Transverse colon (tissue), 4 donors: Measurements from ENCODE around the gene TGM6. TPM values are rescaled to one million over a fixed set of nuclear protein-coding genes. Genes with fewer than 3 reads are reported as not detected.

Experiments used
- DNase-seq: peaks from one replicate; pipeline ENCODE4 v3.0.0-alpha.2; 2019
- H3K27ac ChIP-seq, 4 donors: fragments of 200-600 bp; sonication (generic); 2 replicates each; pipeline ENCODE4 v1.5.1; 2016 to 2018; ENCODE audit warnings: inconsistent platforms in 4 of 4
- H3K27me3 ChIP-seq: fragments of 200-600 bp; sonication (generic); 2 replicates; pipeline ENCODE4 v1.5.1; 2017; ENCODE audit warnings: inconsistent platforms
- H3K36me3 ChIP-seq, 4 donors: fragments of 200-600 bp; sonication (generic); 2 replicates each; pipeline ENCODE4 v1.5.1; 2017 to 2019; ENCODE audit warnings: inconsistent platforms in 4 of 4
- H3K4me1 ChIP-seq, 4 donors: fragments of 200-600 bp; sonication (generic); 2 replicates each; pipeline ENCODE4 v1.5.1; 2017 to 2020; ENCODE audit warnings: inconsistent platforms in 4 of 4
- H3K4me3 ChIP-seq, 4 donors: fragments of 200-600 bp; sonication (generic); 1 replicate in 1 of 4; 2 replicates in 3 of 4; pipeline versions ENCODE4 v1.5.1 to v1.6.1; 2017 to 2019; ENCODE audit warnings: inconsistent platforms in 4 of 4
- H3K9me3 ChIP-seq, 2 donors: fragments of 200-600 bp; sonication (generic); 2 replicates each; pipeline ENCODE4 v1.5.1; 2017 to 2019; ENCODE audit warnings: inconsistent platforms in 2 of 2
- EP300 ChIP-seq: sonication (generic); formaldehyde crosslinking; IDR thresholded peaks from one replicate; pipeline ENCODE4 v1.6.1; 2017; ENCODE audit warnings: antibody characterized with exemption, low read depth
- POLR2A ChIP-seq: fragments of 450-650 bp; IDR thresholded peaks from one replicate; pipeline ENCODE4 v1.6.1; 2016; ENCODE audit warnings: antibody characterized with exemption, mild to moderate bottlenecking, moderate library complexity
- POLR2AphosphoS5 ChIP-seq, 3 donors: sonication (generic); formaldehyde crosslinking; IDR thresholded peaks; one replicate each; pipeline ENCODE4 v1.6.1; 2016; ENCODE audit warnings: antibody characterized with exemption in 3 of 3
- WGBS, 2 donors: methylation state at CpG; one replicate each; pipeline ENCODE4 v1.1.5; 2018; ENCODE audit warnings: low coverage in 1 of 2; 5-methylcytosine and 5-hydroxymethylcytosine counted together
- in situ Hi-C, 4 donors: fragments of 200-750 bp; cut with MboI; loops; one replicate each; pipeline versions ENCODE4 v1.15.0 to v1.15.1; 2017; ENCODE audit warnings: low sequenced_read_pairs in 3 of 4, low pct_ligation_motif_present in 1 of 4, low pct_unique_long_range_greater_than_20kb in 1 of 4
- intact Hi-C: fragments of 100-400 bp; cut with DNase I; formaldehyde crosslinking; loops from one replicate; pipeline ENCODE4 v1.15.1; 2023; ENCODE audit warnings: low total_unique reads
- total RNA-seq, 4 donors: library from RNA; depleted of rRNA; stranded (reverse); fragments of >200 nt; gene quantifications; one replicate each; pipeline ENCODE4 v1.1.0, GENCODE V29; 2016
- TF ChIP-seq, protein P1 (sequence below), 5 experiments: fragments of 200-600 bp in 3 of 5; fragments of 450-650 bp in 2 of 5; sonication (generic) in 3 of 5; IDR thresholded peaks; 1 replicate in 2 of 5; 2 replicates in 3 of 5; pipeline ENCODE4 v1.5.1; 2016 to 2017; ENCODE audit warnings: antibody characterized with exemption in 5 of 5, inconsistent platforms in 3 of 5, mild to moderate bottlenecking in 2 of 5, moderate library complexity in 1 of 5

Gene TGM6
- total RNA-seq, 4 donors from 2014 or later, result 0.14 TPM; not detected in 3

DNA sequence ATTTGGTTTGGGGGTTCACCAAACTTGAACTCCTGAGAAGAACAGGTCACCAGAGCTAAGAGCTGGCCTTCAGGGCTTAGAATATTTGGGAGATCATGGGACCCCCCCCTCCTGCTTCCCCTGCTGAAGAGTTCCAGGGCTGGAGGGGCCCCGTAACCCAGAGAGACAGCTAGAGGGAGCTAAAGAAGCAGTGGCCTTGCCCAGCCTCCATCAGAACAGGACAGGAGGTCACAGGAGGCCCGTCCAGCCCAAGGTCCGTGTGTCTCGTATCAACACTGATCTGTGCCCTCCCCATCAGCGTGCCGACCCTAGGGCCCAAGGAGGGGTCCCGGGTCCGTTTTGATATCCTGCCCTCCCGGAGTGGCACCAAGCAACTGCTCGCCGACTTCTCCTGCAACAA, 40.6 kb upstream of the TGM6 start:
- Histone ChIP-seq H3K27ac (no peak overlapping the region), H3K27me3 (no peaks in the 10 kb centered on the region), H3K9me3 (no peaks in the 10 kb centered on the region), H3K36me3 (no peaks in the 10 kb centered on the region), H3K4me3 (no peak overlapping the region), H3K4me1 (no peaks in the 10 kb centered on the region)
- intact Hi-C loops (no loop called here), in situ Hi-C loops (no loop called here)
- 92% methylated on average over 11 of the region's 11 CpGs; no CpG with 5 or more reads in 1 of the 2 donors for WGBS, 2 donors
- TF ChIP-seq, protein P1, sequence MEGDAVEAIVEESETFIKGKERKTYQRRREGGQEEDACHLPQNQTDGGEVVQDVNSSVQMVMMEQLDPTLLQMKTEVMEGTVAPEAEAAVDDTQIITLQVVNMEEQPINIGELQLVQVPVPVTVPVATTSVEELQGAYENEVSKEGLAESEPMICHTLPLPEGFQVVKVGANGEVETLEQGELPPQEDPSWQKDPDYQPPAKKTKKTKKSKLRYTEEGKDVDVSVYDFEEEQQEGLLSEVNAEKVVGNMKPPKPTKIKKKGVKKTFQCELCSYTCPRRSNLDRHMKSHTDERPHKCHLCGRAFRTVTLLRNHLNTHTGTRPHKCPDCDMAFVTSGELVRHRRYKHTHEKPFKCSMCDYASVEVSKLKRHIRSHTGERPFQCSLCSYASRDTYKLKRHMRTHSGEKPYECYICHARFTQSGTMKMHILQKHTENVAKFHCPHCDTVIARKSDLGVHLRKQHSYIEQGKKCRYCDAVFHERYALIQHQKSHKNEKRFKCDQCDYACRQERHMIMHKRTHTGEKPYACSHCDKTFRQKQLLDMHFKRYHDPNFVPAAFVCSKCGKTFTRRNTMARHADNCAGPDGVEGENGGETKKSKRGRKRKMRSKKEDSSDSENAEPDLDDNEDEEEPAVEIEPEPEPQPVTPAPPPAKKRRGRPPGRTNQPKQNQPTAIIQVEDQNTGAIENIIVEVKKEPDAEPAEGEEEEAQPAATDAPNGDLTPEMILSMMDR (IDR thresholded peaks at IDR 0.05), result no peak
- TF ChIP-seq POLR2A (no peak), POLR2AphosphoS5 (IDR thresholded peaks at IDR 0.05) (no peak), EP300 (no peak)
- DNase-seq, result no peak

DNA sequence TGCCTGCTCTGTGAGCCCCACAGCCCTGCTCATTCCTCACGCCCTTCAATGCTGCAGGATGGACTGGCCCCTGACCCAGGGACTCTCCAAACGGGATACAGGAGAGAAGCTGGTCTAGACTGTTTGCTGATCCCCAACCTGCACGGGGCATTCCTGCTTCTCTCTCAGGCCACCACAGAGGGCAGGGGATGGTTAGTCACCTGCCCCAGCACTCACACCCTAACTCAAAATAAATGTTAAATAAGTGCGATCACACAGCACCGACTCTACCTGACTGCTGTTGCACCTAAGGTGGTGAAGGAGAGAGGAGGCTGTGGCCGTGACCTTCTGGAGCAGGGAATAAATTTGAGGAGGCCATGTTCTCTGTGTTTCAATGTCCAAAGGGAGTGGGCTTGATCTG, 39.9 kb upstream of the TGM6 start:
- in situ Hi-C loops, result no loop called here

DNA sequence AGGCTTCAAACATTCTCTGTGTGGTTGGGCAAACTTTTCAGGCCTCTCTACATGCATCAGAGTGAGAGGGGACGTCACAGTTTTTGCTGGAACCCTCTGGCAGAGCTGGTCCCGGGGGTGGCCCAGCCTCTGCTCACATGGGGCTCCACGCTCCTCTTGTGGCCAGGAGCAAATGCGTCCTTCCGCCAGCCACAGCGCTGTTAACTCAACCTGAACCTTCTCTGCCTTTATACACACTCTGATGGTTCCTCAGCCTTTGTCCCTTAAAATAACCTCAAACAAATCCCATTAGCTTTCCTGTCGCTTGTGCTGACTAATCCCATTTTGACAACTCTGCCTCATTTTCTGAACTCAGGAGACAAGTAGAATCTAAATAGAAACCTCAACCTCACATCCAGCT, 39.4 kb upstream of the TGM6 start:
- intact Hi-C loops, result no loop called here
- no peaks in the 10 kb centered on the region for H3K9me3 ChIP-seq
- 88 to 100% methylated on average over 1 to 7 of the region's 7 CpGs for WGBS, 2 donors
- in situ Hi-C loops, result no loop called here
- no peak for DNase-seq
- no peaks in the 10 kb centered on the region for H3K27me3 ChIP-seq
- H3K4me3 ChIP-seq, result no peak overlapping the region
- H3K27ac ChIP-seq, result no peak overlapping the region
- H3K36me3 ChIP-seq, result no peaks in the 10 kb centered on the region
- TF ChIP-seq POLR2A (no peak), EP300 (no peak), POLR2AphosphoS5 (IDR thresholded peaks at IDR 0.05) (no peak)
- TF ChIP-seq, protein P1 (IDR thresholded peaks at IDR 0.05), result no peak
- no peaks in the 10 kb centered on the region for H3K4me1 ChIP-seq

More for the DNA sequence above, 39.9 kb upstream of the TGM6 start:
- Histone ChIP-seq H3K4me3 (no peak overlapping the region), H3K9me3 (no peaks in the 10 kb centered on the region), H3K4me1 (no peaks in the 10 kb centered on the region), H3K27me3 (no peaks in the 10 kb centered on the region), H3K27ac (no peak overlapping the region), H3K36me3 (no peaks in the 10 kb centered on the region)
- intact Hi-C loops, result no loop called here
- TF ChIP-seq POLR2AphosphoS5 (IDR thresholded peaks at IDR 0.05) (no peak), EP300 (no peak), POLR2A (no peak)
- TF ChIP-seq, protein P1 (IDR thresholded peaks at IDR 0.05), result no peak
- 92% methylated on average over 6 of the region's 6 CpGs; no CpG with 5 or more reads in 1 of the 2 donors for WGBS, 2 donors
- DNase-seq, result no peak

DNA sequence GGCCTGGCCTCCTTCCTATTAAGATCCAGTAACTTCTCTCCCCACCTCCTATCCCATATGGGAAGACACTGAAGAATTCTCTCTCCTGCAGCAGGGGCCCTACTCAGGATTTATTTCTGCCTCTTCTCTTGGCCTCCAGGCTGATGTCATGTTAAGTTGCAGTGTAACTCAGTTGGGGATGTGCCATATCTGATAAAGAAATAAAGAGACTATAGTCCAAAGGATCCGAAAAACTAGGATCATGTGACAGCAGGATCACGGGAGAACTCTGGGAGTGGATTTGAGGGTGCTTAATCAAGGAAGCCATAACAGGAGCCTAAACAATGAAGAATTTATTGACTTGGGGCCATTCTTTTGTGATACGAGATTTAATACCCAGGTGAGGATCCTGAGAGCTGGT, 38.5 kb upstream of the TGM6 start:
- WGBS, 2 donors, result 40 to 65% methylated on average over 2 to 3 of the region's 3 CpGs
- in situ Hi-C loops (no loop called here), intact Hi-C loops (no loop called here)
- Histone ChIP-seq H3K4me1 (no peaks in the 10 kb centered on the region), H3K4me3 (no peak overlapping the region), H3K9me3 (no peaks in the 10 kb centered on the region), H3K27ac (no peak overlapping the region), H3K27me3 (no peaks in the 10 kb centered on the region), H3K36me3 (no peaks in the 10 kb centered on the region)
- DNase-seq, result no peak
- no peak for TF ChIP-seq POLR2AphosphoS5 (IDR thresholded peaks at IDR 0.05)
- TF ChIP-seq, protein P1 (IDR thresholded peaks at IDR 0.05), result no peak
- TF ChIP-seq EP300, result no peak
- TF ChIP-seq POLR2A, result no peak
